NCI-H446 treated with DMSO at 0.1 percent for 48 hours (cell line): ENCODE results near the gene LYZL2.
"Not testable (repeated sequence)": the region's sequence is repeated elsewhere in the genome, so short reads cannot be mapped to it uniquely, and the experiment has no call there.

ENCODE experiments used
- DNase-seq: peaks from one replicate; lab custom pipeline; 2025; lab: John Stamatoyannopoulos, UW

The LYZL2 gene

DNA sequence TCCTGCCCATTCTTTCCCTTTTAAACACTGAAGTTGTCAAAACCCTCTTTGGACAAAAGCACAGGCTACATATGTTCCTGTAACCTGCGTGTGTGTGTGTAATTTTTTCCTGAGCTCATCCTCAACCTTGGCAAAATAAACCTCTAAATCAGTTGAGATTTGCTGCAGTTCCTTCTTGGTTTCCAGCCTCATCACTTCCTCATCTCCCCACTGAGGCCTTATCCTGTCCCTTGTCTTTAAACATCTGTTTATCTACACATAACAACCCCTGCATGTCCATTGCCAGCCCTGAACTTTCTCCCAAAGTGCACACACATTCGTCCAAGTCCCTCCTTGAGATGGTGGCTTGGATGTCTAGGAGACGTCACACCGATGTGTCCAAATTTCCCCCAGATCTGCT lies 35.5 kb downstream of the LYZL2 start:
- DNase-seq = no peak

DNA sequence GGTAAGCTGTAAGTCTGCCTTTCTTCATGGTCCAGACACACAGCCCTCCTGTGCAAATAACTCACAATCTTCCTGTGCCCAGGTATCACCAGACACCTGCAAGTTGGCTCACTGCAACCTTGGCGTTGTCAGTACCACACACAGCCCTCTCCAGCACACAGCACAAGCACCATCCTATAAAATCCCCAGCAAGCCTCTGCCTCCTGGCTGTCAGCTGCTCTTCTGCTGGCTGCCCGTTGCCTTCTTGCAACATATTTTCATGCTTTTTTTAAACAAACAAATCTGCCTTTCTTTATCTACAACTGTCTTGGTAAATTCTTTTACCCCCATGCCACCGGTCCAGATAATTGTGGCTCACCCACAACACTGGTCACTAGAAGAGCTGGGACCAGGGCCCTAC lies 36.8 kb downstream of the LYZL2 start:
- not testable (repeated sequence) for DNase-seq

DNA sequence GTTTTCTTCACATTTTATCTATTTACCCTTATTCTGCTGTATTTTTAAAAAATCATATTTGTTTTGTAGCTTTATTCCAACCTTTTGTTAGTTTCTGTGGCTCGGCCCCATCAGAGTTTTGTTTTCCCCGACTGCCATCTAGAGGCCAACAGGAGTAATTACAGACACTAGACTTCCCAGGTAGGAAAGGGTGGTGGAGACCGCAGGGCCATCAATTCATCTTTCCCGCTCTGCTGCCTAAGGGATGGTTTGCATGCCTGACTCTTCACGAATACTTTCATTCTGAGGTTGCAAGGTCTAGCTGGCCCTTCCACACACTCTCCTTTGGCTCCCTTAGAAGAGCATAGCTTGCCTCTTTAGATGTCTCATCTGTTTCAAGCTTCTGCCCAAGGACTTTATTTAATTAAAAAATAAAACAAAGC lies 38.3 kb downstream of the LYZL2 start:
- DNase-seq = no peak

DNA sequence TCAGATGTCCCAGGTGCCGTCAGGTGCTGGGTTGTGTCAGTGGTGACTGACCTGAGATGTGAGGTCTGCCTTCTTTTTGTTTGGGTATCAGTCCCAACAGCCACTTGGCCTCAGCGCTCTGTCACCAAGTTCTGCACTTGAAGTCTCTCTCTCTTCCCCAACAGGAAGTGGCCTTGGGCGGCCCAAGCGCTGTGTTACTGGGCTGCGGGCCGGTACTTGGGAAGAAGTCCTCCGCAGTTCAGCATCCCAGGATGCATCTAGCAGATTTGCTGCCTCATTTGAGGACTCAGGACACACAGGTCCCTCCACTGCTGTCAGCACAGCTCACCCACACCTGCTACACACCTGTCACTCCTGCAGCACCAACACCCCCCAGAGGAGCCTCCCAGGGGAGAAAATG lies 40.1 kb downstream of the LYZL2 start:
- DNase-seq = no peak

DNA sequence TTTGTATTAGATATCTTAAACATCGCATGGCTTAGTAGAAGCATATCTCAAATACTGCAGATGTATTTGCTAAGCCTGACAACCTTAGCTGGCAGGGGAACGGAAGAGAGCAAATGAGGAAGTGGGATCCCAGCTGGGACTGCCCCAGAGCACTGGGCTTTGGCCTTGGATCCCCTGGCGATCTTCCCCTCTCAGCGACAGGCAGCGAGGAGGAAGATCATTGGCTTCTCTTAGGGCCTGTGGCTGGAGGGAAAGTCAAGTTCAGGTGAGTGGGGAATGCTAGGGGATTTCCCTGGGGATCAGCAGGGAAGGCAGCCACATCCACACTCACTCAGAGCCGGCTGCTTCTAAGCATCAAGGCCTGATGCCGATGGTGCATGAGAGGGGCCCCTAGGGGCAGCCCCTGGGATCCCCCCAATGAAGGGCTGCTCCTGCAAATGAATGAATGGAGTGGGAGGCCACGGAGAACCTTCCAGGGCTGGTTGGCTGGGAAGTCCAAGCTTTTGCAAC lies 42.0 kb downstream of the LYZL2 start:
- DNase-seq = no peak

DNA sequence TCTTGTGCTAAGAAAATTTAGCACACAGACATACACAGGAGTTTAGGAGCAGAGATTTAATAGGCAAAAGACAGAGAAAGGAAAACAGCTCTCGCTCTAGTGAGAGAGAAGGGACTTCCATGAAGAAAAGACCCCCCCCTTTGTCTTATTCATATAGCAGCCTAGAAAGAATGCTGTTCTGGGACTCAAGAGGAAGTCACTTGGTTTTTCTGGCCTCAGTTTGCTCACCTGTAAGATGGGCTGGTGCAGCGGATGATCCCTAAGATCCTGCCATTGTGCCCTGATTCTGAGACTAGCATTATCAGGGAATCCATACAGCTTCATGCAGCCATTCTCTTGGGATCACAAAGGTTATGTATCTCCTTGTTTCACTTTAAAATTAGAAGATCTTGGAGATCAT lies 42.7 kb downstream of the LYZL2 start:
- DNase-seq = no peak

DNA sequence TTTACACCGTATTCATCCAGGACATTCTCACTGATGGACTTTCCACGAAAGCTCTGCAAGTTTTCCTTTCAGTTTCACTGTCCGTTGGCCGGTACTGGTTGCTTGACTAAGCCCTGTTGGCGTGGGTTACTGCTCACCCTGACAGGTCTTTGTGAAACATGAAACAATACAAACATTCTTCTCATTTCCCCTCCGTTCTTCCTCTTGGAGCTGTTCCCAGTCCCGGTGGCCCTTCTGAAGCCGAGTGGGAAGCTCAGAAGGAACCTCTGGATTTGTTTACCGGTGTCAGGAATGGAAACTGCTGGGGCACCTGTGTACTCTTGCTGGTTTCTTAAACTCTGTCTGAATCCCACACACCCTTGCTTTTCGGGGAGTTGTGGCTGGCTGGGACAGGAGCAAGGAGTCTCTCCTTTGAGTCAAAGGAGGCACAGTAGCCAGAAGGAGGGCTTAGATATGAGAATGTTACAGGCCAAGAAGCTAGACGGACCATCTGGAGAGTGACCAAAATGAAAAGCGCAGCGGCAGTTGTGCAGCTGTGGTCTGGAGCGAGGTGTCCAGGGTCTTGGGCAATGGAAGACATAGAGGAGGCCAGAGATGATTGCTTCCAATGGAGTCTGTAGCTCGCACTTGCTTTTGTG lies 45.7 kb downstream of the LYZL2 start:
- DNase-seq = no peak

DNA sequence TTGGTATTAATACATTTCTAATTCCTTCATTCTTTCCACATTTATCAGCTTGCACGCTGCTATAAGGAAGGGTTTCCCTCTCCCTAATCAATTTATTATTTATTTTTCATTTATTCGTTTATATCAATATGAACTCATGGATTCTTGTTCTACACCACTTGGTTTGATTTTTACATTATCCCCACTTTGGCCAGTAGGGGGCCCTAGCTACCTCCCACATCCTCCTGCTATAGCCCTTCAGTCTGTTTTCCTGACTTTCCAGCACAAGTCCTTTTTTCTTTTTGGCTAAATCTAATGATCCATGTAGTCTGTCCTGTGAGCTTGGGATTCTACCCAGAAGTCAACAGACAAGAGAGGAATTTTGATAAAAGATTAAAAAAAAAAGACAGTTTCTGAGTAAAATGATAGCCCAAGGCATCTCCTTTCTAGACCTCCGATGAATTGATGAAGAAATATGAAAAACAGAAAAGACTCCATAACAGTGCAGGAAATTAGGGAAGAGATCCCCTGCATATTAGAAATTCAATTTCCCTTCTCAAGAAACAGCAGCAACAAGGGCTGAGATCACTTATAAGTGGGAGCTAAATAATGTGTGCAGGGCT lies 47.7 kb downstream of the LYZL2 start:
- DNase-seq = no peak

DNA sequence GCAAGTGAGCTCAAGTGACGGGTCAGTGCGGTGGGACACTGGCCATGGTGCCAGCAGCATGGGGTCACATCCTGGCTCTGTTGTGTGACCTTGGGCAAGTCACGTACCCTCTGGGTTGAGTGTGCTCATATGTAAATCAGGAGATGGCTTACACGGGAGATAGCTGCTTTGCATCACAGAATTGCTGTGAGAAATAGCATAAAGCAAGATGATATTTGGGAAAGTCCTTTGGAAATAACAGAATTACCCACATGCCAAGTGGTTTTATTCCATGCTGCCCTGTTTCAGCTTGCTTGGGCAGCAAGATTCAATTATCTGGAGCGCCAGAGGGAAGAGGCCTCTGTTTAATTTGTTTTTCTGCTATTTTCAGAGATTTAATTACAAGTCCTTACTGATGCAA lies 48.9 kb downstream of the LYZL2 start:
- DNase-seq = no peak

DNA sequence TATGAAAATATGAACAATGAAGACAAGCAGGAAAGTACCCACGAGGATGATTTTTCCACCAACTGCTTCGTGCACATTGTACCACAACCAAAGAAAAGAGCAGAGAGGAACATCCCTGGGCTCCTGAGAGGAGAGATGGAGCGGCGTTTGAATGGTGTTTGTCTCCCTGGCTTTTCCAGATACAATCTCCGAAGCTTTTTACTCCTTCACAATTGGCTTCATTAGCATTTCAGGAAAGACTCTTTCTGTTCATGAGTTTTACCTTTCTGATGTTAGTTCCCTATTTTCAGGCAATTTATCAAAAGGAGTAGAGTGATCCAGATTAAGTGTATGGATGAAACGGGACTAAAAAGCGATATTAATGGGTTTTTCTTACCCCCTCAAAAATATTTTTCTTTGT lies 49.3 kb downstream of the LYZL2 start:
- no peak for DNase-seq

DNA sequence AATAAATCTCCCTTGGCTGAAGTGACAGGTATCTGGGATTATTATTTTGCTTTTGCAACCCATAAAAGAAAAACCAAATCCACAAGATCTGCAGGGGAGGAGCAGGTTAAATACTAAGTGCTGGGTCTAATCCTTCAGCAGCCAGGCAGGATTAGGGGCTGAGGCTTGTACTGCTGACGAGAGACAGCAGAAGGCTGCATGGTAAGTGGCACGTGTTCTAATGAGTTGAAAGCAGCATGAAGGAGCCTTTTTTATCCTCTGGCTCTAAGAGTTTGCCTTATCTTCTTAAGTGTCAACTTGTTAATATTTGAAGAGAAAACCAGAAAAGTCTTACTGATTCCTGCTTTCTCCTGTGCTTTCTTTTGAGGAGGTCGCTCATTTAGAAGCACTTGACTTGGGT lies 50.0 kb downstream of the LYZL2 start:
- no peak for DNase-seq

DNA sequence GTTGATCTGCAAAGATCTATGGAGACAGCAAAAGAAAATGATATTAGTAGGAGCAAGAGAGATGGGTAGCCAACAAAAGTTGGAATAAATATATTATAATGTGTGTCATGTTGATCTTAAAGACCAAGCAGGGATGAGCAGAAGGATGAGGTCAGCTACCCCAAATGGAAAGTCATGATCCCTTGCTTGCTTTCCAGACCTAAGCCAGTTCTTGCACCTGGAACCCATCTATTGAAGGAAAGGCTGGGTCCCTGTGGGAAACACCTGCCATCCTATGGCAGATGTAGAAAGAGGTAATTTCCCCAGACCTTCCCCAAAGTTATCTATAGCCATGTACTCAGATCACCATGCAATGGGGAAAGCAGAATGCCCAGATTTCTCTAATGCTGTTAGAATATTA lies 52.5 kb downstream of the LYZL2 start:
- no peak for DNase-seq

DNA sequence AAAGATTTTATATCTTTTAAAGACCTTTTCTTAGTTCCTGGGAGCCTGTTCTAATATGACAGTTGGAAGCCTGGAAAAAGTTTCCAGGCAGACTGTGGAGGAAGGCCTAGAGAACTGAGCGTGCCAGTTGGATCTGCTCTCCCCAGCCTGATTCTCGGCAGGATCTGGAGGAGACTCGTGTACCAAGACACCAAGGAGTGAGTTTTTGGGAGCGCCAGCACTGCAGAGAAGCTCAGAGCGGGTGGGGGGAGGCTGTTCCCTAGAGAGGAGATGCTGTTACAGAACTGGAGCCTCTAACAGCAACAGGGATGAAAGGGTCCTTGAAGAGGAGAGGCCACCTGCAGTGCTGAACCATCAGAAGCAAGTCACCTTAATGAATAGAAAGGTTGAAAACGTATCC lies 52.9 kb downstream of the LYZL2 start:
- DNase-seq = no peak

DNA sequence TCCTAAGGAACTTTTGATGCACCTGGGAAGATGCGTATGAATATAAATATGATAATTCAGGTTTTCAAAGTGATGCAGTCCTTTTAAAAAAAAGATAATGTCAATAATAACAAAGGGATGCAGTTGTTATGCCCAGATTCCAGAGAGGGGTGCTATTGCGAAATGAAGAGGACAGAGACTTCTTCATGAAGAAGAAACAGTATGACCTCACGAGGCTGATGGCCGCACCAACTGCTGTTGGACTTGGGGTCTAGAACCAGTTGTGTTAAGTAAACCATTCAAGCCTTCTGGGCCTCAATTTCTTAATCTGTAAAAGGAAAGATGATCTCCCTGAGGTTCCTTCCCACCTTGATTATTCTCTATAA lies 55.1 kb downstream of the LYZL2 start:
- DNase-seq = no peak

DNA sequence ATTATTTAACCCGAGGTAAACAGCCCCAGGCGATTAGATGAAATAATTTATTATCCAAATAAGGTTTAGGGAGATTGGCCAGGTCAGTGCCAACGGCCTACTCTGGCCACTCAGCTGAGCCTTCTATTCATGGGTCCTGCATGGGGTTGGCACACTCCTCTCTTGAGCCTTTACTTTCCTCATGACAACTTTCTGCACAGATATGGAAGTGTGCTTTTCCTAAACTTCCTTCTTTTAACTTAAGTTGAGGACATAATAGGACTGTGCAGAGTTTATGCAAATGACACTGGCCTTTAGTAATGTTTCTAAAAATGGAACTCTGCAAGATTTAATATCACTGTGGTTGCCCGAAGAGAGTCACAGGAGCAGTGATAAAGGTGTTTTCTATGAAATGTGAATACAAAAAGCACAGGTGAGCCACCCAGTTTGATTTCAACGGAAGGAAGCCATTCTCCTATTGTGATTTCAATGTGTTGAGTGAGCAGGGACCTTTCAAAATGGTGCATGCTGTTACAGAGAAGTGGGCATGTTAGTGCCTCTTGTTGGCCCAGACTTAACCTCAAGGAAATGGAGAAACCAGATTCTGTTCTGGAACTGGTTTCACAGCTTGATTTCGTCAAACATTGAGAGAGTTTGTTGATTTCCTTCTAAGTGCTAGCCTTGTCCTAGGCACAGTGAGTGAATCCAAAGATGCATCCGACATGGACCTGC lies 55.7 kb downstream of the LYZL2 start:
- DNase-seq = no peak

DNA sequence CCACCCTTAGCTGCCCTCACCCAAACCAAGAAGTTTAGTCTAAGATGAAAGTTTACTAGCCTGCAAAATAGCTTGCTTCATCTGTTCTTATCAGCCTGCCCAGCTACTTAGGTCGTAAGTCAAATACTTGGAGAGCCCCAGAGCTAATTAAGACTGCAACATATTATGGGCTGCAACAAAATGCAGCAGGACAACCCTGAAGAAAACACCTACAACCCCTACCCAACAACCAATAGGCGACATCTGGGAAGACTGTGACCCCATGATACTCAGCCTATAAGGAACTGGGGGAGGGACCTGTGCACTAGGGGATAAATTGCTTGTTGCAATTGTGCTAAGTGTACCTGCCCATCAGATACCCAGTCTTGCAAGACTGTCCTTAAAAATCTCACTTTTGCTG lies 64.1 kb downstream of the LYZL2 start:
- no peak for DNase-seq

DNA sequence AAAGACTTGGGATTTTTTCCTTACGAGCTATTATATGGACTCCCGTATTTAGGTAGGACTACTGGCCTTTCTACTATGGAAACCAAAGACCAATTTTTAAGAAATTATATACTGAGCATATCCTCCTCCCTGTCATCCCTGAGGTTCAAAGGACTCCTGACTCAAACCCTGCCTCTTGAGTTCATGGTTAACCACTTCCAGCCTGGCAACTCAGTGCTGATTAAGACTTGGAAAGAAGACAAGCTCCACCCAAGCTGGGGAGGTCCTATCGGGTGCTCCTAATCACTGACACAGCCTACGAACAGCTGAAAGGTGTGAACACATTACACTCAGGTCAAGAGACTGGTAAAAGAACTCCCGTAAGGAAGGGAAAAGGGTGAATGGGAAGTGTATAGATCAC lies 66.8 kb downstream of the LYZL2 start:
- no peak for DNase-seq
